Keratinocyte (primary cell): ENCODE results near the gene EDA. TPM values are rescaled to one million over a fixed set of nuclear protein-coding genes. Genes with fewer than 3 reads are reported as not detected.

Experiments
- DNase-seq: peaks from one replicate; pipeline ENCODE4 v3.0.0-alpha.2; 2011; ENCODE audit warnings: low read depth, missing footprints, low spot score
- FAIRE-seq: peaks from 2 replicates; lab custom pipeline; 2011; peaks lifted over from hg19 to GRCh38; lab: Jason Lieb, UNC
- H2AFZ ChIP-seq: 2 replicates; pipeline ENCODE4 v1.6.0; 2012; ENCODE audit warnings: low read length, control low read depth, inconsistent platforms; ENCODE audit not compliant: control insufficient read depth
- H3K27ac ChIP-seq: 2 replicates; pipeline ENCODE4 v1.5.1; 2011; ENCODE audit warnings: low read length; ENCODE audit not compliant: control insufficient read depth, insufficient read depth
- H3K27me3 ChIP-seq: 3 replicates; pipeline ENCODE4 v1.6.0; 2011; ENCODE audit warnings: low read length; ENCODE audit not compliant: control insufficient read depth, insufficient read depth; ENCODE audit errors: extremely low read depth
- H3K36me3 ChIP-seq, 2 experiments: 2 replicates in 1 of 2; 3 replicates in 1 of 2; pipeline ENCODE4 v1.5.1; 2011; ENCODE audit warnings: low read length in 2 of 2, mild to moderate bottlenecking in 1 of 2; ENCODE audit not compliant: control insufficient read depth in 2 of 2, insufficient read depth in 2 of 2; ENCODE audit errors: extremely low read depth in 1 of 2
- H3K4me1 ChIP-seq: 3 replicates; pipeline ENCODE4 v1.5.1; 2011; ENCODE audit warnings: low read length; ENCODE audit not compliant: control insufficient read depth, insufficient read depth; ENCODE audit errors: extremely low read depth
- H3K4me2 ChIP-seq: 3 replicates; pipeline ENCODE4 v1.6.0; 2011; ENCODE audit warnings: low read depth, low read length; ENCODE audit not compliant: control insufficient read depth, insufficient read depth; ENCODE audit errors: extremely low read depth
- H3K4me3 ChIP-seq, 3 experiments: fragments of 200-600 bp in 1 of 3; sonication (generic) in 1 of 3; 2 replicates in 2 of 3; 3 replicates in 1 of 3; pipeline ENCODE4 v1.5.1; 2011 to 2016; ENCODE audit warnings: low read length in 3 of 3, mild to moderate bottlenecking in 3 of 3, control low read depth in 2 of 3, inconsistent platforms in 1 of 3, low read depth in 1 of 3, mixed read lengths in 1 of 3, mixed run types in 1 of 3, moderate library complexity in 1 of 3; ENCODE audit not compliant: control insufficient read depth in 2 of 3, insufficient read depth in 2 of 3; ENCODE audit errors: extremely low read depth in 1 of 3
- H3K79me2 ChIP-seq: 2 replicates; pipeline ENCODE4 v1.6.0; 2012; ENCODE audit warnings: low read length; ENCODE audit not compliant: control insufficient read depth, insufficient read depth
- H3K9ac ChIP-seq: 3 replicates; pipeline ENCODE4 v1.6.0; 2011; ENCODE audit warnings: low read length; ENCODE audit not compliant: control insufficient read depth, insufficient read depth; ENCODE audit errors: extremely low read depth
- H3K9me1 ChIP-seq: 3 replicates; pipeline ENCODE4 v1.6.0; 2011; ENCODE audit warnings: low read length; ENCODE audit not compliant: control insufficient read depth, insufficient read depth; ENCODE audit errors: extremely low read depth
- H3K9me3 ChIP-seq: 2 replicates; pipeline ENCODE4 v1.5.1; 2012; ENCODE audit warnings: low read depth, low read length; ENCODE audit not compliant: control insufficient read depth
- H4K20me1 ChIP-seq: 3 replicates; pipeline ENCODE4 v1.6.0; 2011; ENCODE audit warnings: low read length; ENCODE audit not compliant: control insufficient read depth, insufficient read depth; ENCODE audit errors: extremely low read depth
- EZH2 ChIP-seq: IDR thresholded peaks from one replicate; pipeline ENCODE4 v1.6.1; 2012; ENCODE audit warnings: inconsistent platforms, mild to moderate bottlenecking, low read length, moderate library complexity
- dilution Hi-C: fragments of 300-500 bp; cut with MboI; formaldehyde crosslinking; loops from one replicate; pipeline ENCODE4 v1.7.0; 2020; ENCODE audit warnings: low sequenced_read_pairs; ENCODE audit not compliant: extremely low pct_ligation_motif_present
- polyA plus RNA-seq, 5 experiments: library from polyadenylated mRNA; depleted of rRNA in 3 of 5; stranded (reverse) in 3 of 5; stranded (forward) in 1 of 5; unstranded in 1 of 5; fragments of >200 nt; gene quantifications; 1 replicate in 1 of 5; 2 replicates in 3 of 5; 3 replicates in 1 of 5; pipeline versions ENCODE4 v1.2.1 to v1.2.3, GENCODE V29; 2011 to 2012; ENCODE audit warnings: missing spikeins in 2 of 5, low read depth in 1 of 5, low replicate concordance in 1 of 5
- TF ChIP-seq, protein P1 (sequence below), 3 experiments: IDR thresholded peaks in 1 of 3; conservative IDR thresholded peaks in 1 of 3; optimal IDR thresholded peaks in 1 of 3; 2 replicates in 2 of 3; 3 replicates in 1 of 3; pipeline versions ENCODE3 to v1.5.1; 2011; ENCODE audit warnings: low read length in 3 of 3, mild to moderate bottlenecking in 3 of 3, moderate library complexity in 2 of 3, control low read depth in 1 of 3, inconsistent platforms in 1 of 3; ENCODE audit not compliant: insufficient read depth in 2 of 3; ENCODE audit errors: extremely low read depth in 1 of 3

The EDA gene
- polyA plus RNA-seq, 1 donor (not counting 4 experiments of a cell fraction or from before 2014, with no cell fraction given): 0.75 TPM

- no peaks in the 10 kb centered on the region for H3K4me1 ChIP-seq
- H3K79me2 ChIP-seq: no peaks in the 10 kb centered on the region
- no peaks in the 10 kb centered on the region for H3K27me3 ChIP-seq
- no peaks in the 10 kb centered on the region for H4K20me1 ChIP-seq
- H3K4me2 ChIP-seq: no peak overlapping the region
- no peak overlapping the region for H3K4me3 ChIP-seq
- FAIRE-seq: no peak
- no peak overlapping the region for H3K27ac ChIP-seq
- no peaks in the 10 kb centered on the region for H3K36me3 ChIP-seq
- H2AFZ ChIP-seq: no peak overlapping the region
- H3K9me1 ChIP-seq: no peaks in the 10 kb centered on the region
- TF ChIP-seq, protein P1, sequence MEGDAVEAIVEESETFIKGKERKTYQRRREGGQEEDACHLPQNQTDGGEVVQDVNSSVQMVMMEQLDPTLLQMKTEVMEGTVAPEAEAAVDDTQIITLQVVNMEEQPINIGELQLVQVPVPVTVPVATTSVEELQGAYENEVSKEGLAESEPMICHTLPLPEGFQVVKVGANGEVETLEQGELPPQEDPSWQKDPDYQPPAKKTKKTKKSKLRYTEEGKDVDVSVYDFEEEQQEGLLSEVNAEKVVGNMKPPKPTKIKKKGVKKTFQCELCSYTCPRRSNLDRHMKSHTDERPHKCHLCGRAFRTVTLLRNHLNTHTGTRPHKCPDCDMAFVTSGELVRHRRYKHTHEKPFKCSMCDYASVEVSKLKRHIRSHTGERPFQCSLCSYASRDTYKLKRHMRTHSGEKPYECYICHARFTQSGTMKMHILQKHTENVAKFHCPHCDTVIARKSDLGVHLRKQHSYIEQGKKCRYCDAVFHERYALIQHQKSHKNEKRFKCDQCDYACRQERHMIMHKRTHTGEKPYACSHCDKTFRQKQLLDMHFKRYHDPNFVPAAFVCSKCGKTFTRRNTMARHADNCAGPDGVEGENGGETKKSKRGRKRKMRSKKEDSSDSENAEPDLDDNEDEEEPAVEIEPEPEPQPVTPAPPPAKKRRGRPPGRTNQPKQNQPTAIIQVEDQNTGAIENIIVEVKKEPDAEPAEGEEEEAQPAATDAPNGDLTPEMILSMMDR (optimal IDR thresholded peaks at IDR 0.05 in 1 of 3, IDR thresholded peaks at IDR 0.05 in 1 of 3, conservative IDR thresholded peaks at IDR 0.05 in 1 of 3; ENCODE audit: extremely low read depth in 1 of 3, insufficient read depth in 2 of 3, low read length in 3 of 3): no peak
- TF ChIP-seq EZH2: no peak
- DNase-seq: no peak
- H3K9ac ChIP-seq: no peak overlapping the region
- dilution Hi-C loops: no loop called here
- no peaks in the 10 kb centered on the region for H3K9me3 ChIP-seq
Measured at GRCh38 chrX:70062961-70063550, 447.1 kb downstream of the EDA start.

- dilution Hi-C loops: no loop called here
- no peaks in the 10 kb centered on the region for H3K27me3 ChIP-seq
- DNase-seq (no peak), FAIRE-seq (no peak)
- H2AFZ ChIP-seq: no peak overlapping the region
- no peaks in the 10 kb centered on the region for H3K9me3 ChIP-seq
- TF ChIP-seq EZH2: no peak
- TF ChIP-seq, protein P1 (optimal IDR thresholded peaks at IDR 0.05 in 1 of 3, IDR thresholded peaks at IDR 0.05 in 1 of 3, conservative IDR thresholded peaks at IDR 0.05 in 1 of 3; ENCODE audit: extremely low read depth in 1 of 3, insufficient read depth in 2 of 3, low read length in 3 of 3): no peak
- H4K20me1 ChIP-seq: no peaks in the 10 kb centered on the region
- H3K4me1 ChIP-seq: no peaks in the 10 kb centered on the region
- H3K4me3 ChIP-seq: no peak overlapping the region
- no peaks in the 10 kb centered on the region for H3K9me1 ChIP-seq
- no peak overlapping the region for H3K4me2 ChIP-seq
- H3K27ac ChIP-seq: no peak overlapping the region
- no peak overlapping the region for H3K9ac ChIP-seq
- H3K36me3 ChIP-seq: no peaks in the 10 kb centered on the region
- no peaks in the 10 kb centered on the region for H3K79me2 ChIP-seq
Measured at GRCh38 chrX:70066646-70067045, 450.7 kb downstream of the EDA start.
